CD4-positive, alpha-beta T cell (primary cell): ENCODE measurements around the gene COP1. TPM values are rescaled to one million over a fixed set of nuclear protein-coding genes. Genes with fewer than 3 reads are reported as not detected.

ENCODE experiments used
- ATAC-seq: fragments of 200-7000 bp; cut with Tn5 transposase; one replicate; pipeline ENCODE4 v1.10.0; 2022; ENCODE audit warnings: mild to moderate bottlenecking; ENCODE audit not compliant: poor library complexity
- CTCF ChIA-PET: fragments of 350-600 bp; sonication (Branson Sonifier 250); formaldehyde crosslinking; loops from one replicate; lab custom pipeline; 2021; ENCODE audit warnings: antibody characterized with exemption, inconsistent platforms; lab: Charles Lee
- POLR2A ChIA-PET: fragments of 350-600 bp; sonication (Branson Sonifier 250); formaldehyde crosslinking; loops from one replicate; lab custom pipeline; 2021; ENCODE audit warnings: antibody characterized with exemption, inconsistent platforms; lab: Charles Lee
- DNase-seq, 14 experiments: peaks; one replicate each; pipeline ENCODE4 v3.0.0-alpha.2; 2013 to 2020; ENCODE audit warnings: mixed read lengths in 2 of 14
- H3K27ac ChIP-seq, 2 donors: one replicate each; pipeline versions ENCODE4 v1.5.1 to v1.7.0; 2013; ENCODE audit warnings: low read length in 2 of 2, low read depth in 1 of 2, mild to moderate bottlenecking in 1 of 2
- H3K27me3 ChIP-seq, 2 experiments: 1 replicate in 1 of 2; 2 replicates in 1 of 2; pipeline versions ENCODE4 v1.6.1 to v1.7.0; 2013; ENCODE audit warnings: low read length in 2 of 2, control low read depth in 1 of 2, mild to moderate bottlenecking in 1 of 2, moderate library complexity in 1 of 2; ENCODE audit not compliant: insufficient read depth in 2 of 2, control insufficient read depth in 1 of 2
- H3K36me3 ChIP-seq: one replicate; pipeline ENCODE4 v1.6.1; 2013; ENCODE audit warnings: low read length, control low read depth; ENCODE audit not compliant: insufficient read depth
- H3K4me1 ChIP-seq: one replicate; pipeline ENCODE4 v1.6.1; 2013; ENCODE audit warnings: low read length, control low read depth; ENCODE audit not compliant: insufficient read depth
- H3K4me3 ChIP-seq: one replicate; pipeline ENCODE4 v1.5.1; 2013; ENCODE audit warnings: mild to moderate bottlenecking, low read length, moderate library complexity
- H3K9me3 ChIP-seq, 2 experiments: 1 replicate in 1 of 2; 2 replicates in 1 of 2; pipeline versions ENCODE4 v1.6.1 to v1.7.0; 2013; ENCODE audit warnings: low read length in 2 of 2, mild to moderate bottlenecking in 2 of 2, control low read depth in 1 of 2, moderate library complexity in 1 of 2; ENCODE audit not compliant: control insufficient read depth in 1 of 2, insufficient read depth in 1 of 2
- H3K27ac Mint-ChIP-seq: one replicate; pipeline ENCODE4 v1.8.0; 2020; ENCODE audit warnings: mixed read lengths
- H3K27me3 Mint-ChIP-seq: one replicate; pipeline ENCODE4 v1.8.0; 2021; ENCODE audit warnings: mixed read lengths
- H3K36me3 Mint-ChIP-seq: one replicate; pipeline ENCODE4 v1.8.0; 2021; ENCODE audit warnings: low read depth, mixed read lengths
- H3K4me1 Mint-ChIP-seq: one replicate; pipeline ENCODE4 v1.8.0; 2021; ENCODE audit warnings: low read depth, mixed read lengths
- H3K4me3 Mint-ChIP-seq: one replicate; pipeline ENCODE4 v1.8.0; 2020; ENCODE audit warnings: mild to moderate bottlenecking, mixed read lengths
- H3K9me3 Mint-ChIP-seq: one replicate; pipeline ENCODE4 v1.8.0; 2020; ENCODE audit warnings: mixed read lengths
- intact Hi-C, 2 experiments: fragments of 100-400 bp; cut with DNase I in 1 of 2; cut with micrococcal nuclease in 1 of 2; formaldehyde crosslinking; loops; one replicate each; pipeline versions ENCODE4 v1.15.1 to v1.9.0; 2023 to 2025; cut with DNase I, micrococcal nuclease
- total RNA-seq, 174 experiments: library from RNA in 2 of 174; stranded (reverse) in 2 of 174; gene quantifications; one replicate each; pipeline ENCODE4 v1.2.3 and lab custom pipeline; 2021 to 2026
- TF ChIP-seq, protein P1 (sequence below): fragments of 200-600 bp; IDR thresholded peaks from one replicate; pipeline ENCODE4 v1.8.0; 2022; ENCODE audit warnings: antibody characterized with exemption, mild to moderate bottlenecking

Gene COP1
- total RNA-seq, 2 experiments from 2014 or later, result 38.6 to 42.2 TPM

DNA sequence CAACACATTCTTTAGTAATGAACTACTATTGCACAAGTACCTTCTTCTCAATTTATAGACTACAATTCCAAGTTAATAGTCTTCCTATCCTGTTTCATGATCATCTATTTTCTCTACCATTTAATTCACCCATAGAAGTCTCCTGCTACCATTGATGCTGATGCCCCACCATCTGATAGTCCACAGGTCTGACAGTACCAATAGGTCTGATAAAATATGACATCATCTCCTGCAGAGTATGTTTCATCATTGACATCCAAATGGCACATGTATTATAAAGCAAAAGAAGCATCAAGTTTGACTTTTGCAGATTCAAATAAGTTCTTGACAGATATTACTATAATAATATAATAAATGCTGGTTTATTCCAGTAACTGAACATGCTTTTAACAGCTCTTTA is 5.5 kb downstream of the COP1 start:
- Mint-ChIP-seq H3K27ac (no peak overlapping the region), H3K27me3 (no peaks in the 10 kb centered on the region), H3K9me3 (no peaks in the 10 kb centered on the region), H3K36me3 (peaks cover 23% of the 10 kb centered on the region), H3K4me3 (peak overlapping the region; percentile 12), H3K4me1 (peaks cover 83% of the 10 kb centered on the region)
- H3K36me3 ChIP-seq, result no peaks in the 10 kb centered on the region
- CTCF ChIA-PET, result interaction anchor here (1.3 kb wide), 1 partner anchor 10 kb away, joined by 3 read pairs; no protein-coding TSS in a partner anchor
- no peak for ATAC-seq
- intact Hi-C loops, result loop anchor here in 1 of 2 experiments (10.0 kb wide), 1 partner anchor 1177 kb away; the partner anchor contains the start of gene MRPS14
- H3K27ac ChIP-seq, result no peak overlapping the region
- peaks cover 0 to 4% of the 10 kb centered on the region in 2 experiments for H3K9me3 ChIP-seq
- no peak overlapping the region for H3K4me3 ChIP-seq
- TF ChIP-seq, protein P1, sequence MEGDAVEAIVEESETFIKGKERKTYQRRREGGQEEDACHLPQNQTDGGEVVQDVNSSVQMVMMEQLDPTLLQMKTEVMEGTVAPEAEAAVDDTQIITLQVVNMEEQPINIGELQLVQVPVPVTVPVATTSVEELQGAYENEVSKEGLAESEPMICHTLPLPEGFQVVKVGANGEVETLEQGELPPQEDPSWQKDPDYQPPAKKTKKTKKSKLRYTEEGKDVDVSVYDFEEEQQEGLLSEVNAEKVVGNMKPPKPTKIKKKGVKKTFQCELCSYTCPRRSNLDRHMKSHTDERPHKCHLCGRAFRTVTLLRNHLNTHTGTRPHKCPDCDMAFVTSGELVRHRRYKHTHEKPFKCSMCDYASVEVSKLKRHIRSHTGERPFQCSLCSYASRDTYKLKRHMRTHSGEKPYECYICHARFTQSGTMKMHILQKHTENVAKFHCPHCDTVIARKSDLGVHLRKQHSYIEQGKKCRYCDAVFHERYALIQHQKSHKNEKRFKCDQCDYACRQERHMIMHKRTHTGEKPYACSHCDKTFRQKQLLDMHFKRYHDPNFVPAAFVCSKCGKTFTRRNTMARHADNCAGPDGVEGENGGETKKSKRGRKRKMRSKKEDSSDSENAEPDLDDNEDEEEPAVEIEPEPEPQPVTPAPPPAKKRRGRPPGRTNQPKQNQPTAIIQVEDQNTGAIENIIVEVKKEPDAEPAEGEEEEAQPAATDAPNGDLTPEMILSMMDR, result no peak
- POLR2A ChIA-PET, result no interaction called here
- no peak for DNase-seq
- H3K27me3 ChIP-seq, result no peaks in the 10 kb centered on the region
- peaks cover 23% of the 10 kb centered on the region for H3K4me1 ChIP-seq

DNA sequence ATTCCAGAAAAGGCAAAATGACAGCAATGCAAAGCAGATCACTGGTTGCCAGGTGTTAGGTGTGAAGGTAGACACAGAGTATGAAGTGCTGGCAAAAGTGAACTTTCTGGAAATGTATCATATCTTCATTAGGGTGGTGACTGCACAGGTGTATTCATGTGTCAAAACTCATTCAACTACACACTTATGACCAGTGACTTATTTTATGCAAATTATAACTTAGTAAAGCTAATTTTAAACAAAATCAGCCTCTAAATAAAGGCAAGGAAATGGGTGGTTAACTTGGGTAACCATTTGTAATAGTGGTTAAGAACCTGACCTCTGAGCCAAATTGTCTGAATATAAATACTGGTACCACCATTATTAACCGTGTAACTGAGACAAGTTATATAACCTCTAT is 7.4 kb downstream of the COP1 start:
- H3K4me3 ChIP-seq, result no peak overlapping the region
- ChIA-PET CTCF (no interaction called here), POLR2A (no interaction called here)
- Mint-ChIP-seq H3K9me3 (no peaks in the 10 kb centered on the region), H3K36me3 (peaks cover 12% of the 10 kb centered on the region), H3K4me3 (no peak overlapping the region), H3K27me3 (no peaks in the 10 kb centered on the region), H3K27ac (no peak overlapping the region), H3K4me1 (peaks cover 84% of the 10 kb centered on the region)
- DNase-seq, result no peak
- intact Hi-C loops, result loop anchor here in 1 of 2 experiments (10.0 kb wide), 1 partner anchor 1175 kb away; the partner anchor contains the start of gene MRPS14
- H3K9me3 ChIP-seq, result peaks cover 0 to 4% of the 10 kb centered on the region in 2 experiments
- H3K27ac ChIP-seq, result no peak overlapping the region
- ATAC-seq, result no peak
- peaks cover 24% of the 10 kb centered on the region for H3K4me1 ChIP-seq
- TF ChIP-seq, protein P1, result no peak
- H3K36me3 ChIP-seq, result no peaks in the 10 kb centered on the region
- H3K27me3 ChIP-seq, result no peaks in the 10 kb centered on the region

DNA sequence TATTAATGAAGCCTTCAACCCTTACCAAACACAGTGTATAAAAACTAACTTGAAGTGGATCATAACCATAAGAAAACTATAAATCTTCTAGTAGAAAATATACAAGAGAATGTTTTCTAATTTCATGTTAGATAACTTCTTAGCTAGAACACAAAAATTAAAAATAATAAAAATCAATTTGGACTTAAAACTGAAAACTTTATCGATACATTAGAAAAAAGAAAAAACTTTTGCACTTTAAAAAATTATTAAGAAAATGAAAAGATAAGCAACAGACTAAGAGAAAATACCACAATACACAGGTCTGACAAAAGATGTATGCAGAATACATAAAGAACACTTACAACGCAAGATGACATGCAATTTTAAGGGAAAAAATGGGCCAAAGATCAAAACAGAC is 8.7 kb downstream of the COP1 start:
- Histone ChIP-seq H3K9me3 (peaks cover 0 to 4% of the 10 kb centered on the region in 2 experiments), H3K4me1 (peaks cover 19% of the 10 kb centered on the region), H3K27me3 (no peaks in the 10 kb centered on the region), H3K36me3 (no peaks in the 10 kb centered on the region), H3K27ac (no peak overlapping the region), H3K4me3 (no peak overlapping the region)
- no peak for ATAC-seq
- Mint-ChIP-seq H3K4me3 (no peak overlapping the region), H3K27ac (no peak overlapping the region), H3K27me3 (no peaks in the 10 kb centered on the region), H3K4me1 (peaks cover 84% of the 10 kb centered on the region), H3K9me3 (no peaks in the 10 kb centered on the region), H3K36me3 (peaks cover 12% of the 10 kb centered on the region)
- TF ChIP-seq, protein P1, result no peak
- ChIA-PET CTCF (no interaction called here), POLR2A (interaction anchor here (0.7 kb wide), 1 partner anchor 881 kb away, joined by 3 read pairs; no protein-coding TSS in a partner anchor)
- intact Hi-C loops, result no loop called here
- no peak for DNase-seq
